GM21528 (cell line): ENCODE results near the gene KLHDC7B.

Source experiments
- ATAC-seq: cut with Tn5 transposase; IDR thresholded peaks from one replicate; pipeline ENCODE4 v1.9.1; 2021; ENCODE audit warnings: mild to moderate bottlenecking, moderate library complexity; ENCODE audit not compliant: unreplicated experiment, low FRiP score

The KLHDC7B gene

GRCh38 chr22:50569896-50570535, 24.3 kb downstream of the KLHDC7B start:
- ATAC-seq = no peak

GRCh38 chr22:50570861-50571260, 25.2 kb downstream of the KLHDC7B start:
- no peak for ATAC-seq

GRCh38 chr22:50571264-50572175, 25.8 kb downstream of the KLHDC7B start:
- no peak for ATAC-seq

GRCh38 chr22:50572965-50573364, 27.3 kb downstream of the KLHDC7B start:
- ATAC-seq = no peak

GRCh38 chr22:50573491-50574382, 28.0 kb downstream of the KLHDC7B start:
- ATAC-seq = no peak

GRCh38 chr22:50574383-50574755, 28.7 kb downstream of the KLHDC7B start:
- ATAC-seq = no peak

- no peak for ATAC-seq
These were observed 29.8 kb downstream of the KLHDC7B start for GRCh38 chr22:50575426-50575941.

GRCh38 chr22:50576070-50576469, 30.4 kb downstream of the KLHDC7B start:
- no peak for ATAC-seq

GRCh38 chr22:50576806-50577696, 31.4 kb downstream of the KLHDC7B start:
- ATAC-seq = no peak

- no peak for ATAC-seq
These were observed 31.9 kb downstream of the KLHDC7B start for GRCh38 chr22:50577697-50577986.

- no peak for ATAC-seq
These were observed 32.5 kb downstream of the KLHDC7B start, which contains the start of gene CPT1B for GRCh38 chr22:50577987-50578775. CPT1B (minus strand) TSS chr22:50578427; CDS start chr22:50577915, 512 bp downstream.

- no peak for ATAC-seq
These were observed 33.1 kb downstream of the KLHDC7B start for GRCh38 chr22:50578776-50579310.

- no peak for ATAC-seq
These were observed 34.1 kb downstream of the KLHDC7B start for GRCh38 chr22:50579752-50580151.

GRCh38 chr22:50581031-50581949, 35.6 kb downstream of the KLHDC7B start:
- ATAC-seq = no peak

- peak; percentile 5 for ATAC-seq
These were observed 36.3 kb downstream of the KLHDC7B start for GRCh38 chr22:50581950-50582492.

- ATAC-seq = peak; percentile 84
These were observed 37.0 kb downstream of the KLHDC7B start, which contains the start of gene CHKB for GRCh38 chr22:50582493-50583293. CHKB (minus strand) TSS chr22:50582849; CDS start chr22:50582781, 68 bp downstream.
